ENCODE results near the gene BIN1.
A peak's percentile ranks its signal among the peaks of the same experiment; 100 is the strongest.

The BIN1 gene

DNA sequence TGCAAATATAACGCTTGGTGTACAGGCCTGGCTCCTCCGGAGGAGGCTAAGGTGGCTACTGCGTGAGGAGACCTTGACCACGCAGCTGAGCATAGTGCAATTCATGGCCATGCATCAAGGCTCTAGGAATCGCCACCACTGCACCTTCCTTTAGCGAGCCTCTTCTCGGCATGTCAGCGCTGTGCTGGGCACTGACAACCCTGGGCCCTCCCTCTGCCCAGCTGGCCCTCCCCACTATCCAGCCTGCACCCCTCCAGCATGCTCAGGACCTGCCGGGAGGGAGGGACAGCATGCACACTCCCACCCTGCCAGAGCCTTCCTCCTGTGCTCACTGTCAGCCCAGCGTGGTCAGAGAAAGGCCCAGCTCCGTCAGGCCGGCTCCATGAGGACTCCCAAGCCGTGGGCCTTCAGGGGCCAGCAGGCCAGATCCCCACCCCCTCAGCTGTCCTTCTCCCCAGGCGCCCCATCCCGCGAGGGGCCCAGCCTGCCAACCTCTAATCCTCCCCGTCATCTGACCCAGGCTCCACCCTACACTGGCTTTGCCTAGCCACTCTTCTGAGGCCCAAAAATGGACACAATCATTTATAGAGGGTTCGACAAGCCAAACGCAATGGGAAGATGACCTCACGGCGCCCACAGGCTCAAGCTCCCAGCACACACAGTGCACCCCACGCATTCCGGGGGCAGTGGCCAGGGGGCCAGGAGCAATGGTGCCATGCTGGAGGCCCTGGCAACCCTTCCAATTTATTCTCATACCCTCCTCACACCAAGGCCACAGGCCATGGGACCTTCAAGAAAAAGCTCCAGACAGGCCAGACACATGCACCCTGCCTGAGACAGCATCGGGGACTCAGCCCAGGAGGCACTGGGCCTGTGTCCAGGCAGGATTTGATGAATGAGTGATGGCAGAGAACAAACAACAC lies 3.5 kb downstream of the BIN1 start:
- DNase-seq: peak; percentile 35

DNA sequence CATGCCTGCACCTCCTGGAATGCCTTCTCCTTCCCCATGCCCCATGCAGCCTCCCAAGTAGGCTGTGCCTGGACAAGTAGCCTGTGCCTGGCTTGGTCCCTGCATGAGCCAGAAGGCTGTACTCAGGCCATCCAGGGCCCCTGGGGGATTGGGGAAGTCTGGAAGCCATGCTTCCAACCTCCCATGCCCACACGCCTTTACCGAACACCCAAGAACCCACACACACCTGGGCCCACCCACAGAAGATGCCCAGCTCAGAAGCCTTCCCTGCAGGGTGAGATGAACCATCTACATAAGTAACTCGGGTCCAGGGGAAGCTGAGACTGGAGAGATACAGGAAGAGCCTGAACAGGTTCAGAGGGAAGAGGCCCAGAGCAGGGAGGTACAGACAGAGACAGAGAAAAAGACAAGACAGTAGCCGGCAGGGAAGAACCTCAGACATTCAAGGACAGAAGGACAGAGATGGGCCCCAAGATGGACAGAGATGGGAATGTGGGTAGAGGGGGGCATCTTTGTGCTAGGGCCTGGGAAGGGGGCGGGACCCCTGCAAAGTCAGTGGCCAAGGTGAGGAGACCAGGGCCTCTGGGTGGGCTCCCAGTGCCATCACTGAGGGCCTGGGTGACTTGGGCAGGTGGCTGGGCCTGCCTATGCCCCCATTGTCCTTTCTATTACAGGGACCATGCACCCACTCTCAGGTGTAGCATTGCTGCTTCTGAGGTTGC lies 4.3 kb downstream of the BIN1 start:
- no peak for DNase-seq

DNA sequence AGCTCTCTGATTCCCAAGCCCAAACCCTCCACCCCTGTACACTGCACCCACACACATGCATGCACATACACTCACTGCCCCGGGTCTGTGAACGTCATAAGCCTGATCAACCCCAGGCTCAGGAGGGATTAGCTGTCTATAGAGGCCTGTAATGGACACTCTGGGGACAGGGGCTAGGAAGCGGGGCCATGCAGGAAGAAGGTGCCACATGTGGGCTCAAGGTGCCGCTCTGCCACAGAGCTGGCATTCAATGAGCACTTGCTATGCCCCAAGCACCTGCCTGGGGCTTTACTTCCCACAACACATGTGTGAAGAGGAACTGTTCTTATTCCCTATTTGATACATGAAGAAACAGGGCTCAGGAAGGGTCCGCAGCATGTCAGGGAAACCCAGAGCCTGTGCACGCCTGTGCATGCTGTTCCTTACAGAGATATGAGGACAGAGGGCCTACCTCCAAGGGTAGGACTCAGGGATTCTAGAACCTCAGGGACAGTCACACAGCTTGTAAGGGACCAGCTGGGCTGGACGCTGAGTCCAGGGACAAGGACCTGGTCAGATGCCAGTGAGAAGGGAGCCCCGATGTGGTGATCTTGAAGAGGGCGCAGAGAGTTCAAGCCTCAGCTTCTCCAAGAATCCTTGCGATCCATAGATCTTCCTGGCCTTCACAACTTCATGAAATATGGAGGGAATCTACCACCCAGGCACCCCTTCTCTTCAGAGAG lies 5.0 kb downstream of the BIN1 start:
- DNase-seq: peak; percentile 82

- no peak for DNase-seq
Measured at GRCh38 chr2:127101048-127101611, 5.8 kb downstream of the BIN1 start.

DNA sequence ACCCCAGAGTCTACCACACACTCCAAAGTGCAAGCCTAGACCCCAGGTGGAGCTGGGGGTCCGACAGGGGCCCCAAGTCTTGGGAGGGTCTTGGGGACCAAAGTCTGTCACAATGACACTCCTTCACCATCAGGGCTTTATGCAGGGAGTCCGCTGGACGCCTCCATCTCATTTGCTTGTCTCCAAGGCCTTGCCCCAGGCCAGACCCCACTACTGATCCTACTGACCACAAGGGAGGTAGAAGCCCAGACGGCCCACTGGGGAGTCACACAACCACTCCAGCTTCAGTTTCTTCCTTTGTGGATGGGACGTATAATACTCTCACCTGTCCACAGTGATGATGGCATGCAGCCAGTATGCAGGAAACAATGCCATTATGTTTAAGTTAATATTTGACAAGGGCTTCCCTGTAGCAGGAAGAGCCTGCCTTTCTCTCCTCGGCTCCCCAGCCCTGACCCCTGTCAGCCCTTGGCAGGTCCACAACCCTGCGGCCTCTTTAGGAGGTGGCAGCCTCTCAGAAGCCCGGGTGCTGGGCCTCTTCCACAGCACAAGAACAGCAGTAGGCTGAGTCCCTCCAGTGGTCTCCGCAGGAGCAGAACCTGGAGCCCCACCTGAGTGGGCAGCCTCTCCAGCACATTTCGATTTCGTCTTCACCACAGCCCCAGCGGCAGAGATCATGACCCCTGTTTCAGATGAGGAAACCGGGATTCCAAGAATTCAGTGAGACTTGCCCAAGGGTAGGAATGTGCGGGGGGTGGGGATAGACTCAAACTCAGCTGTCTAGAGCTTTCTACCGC lies 6.5 kb downstream of the BIN1 start:
- DNase-seq: no peak

GRCh38 chr2:127098711-127099110 lies 8.2 kb downstream of the BIN1 start:
- DNase-seq: no peak

- peak; percentile 35 for DNase-seq
Measured at GRCh38 chr2:127097841-127098651, 8.9 kb downstream of the BIN1 start.

DNA sequence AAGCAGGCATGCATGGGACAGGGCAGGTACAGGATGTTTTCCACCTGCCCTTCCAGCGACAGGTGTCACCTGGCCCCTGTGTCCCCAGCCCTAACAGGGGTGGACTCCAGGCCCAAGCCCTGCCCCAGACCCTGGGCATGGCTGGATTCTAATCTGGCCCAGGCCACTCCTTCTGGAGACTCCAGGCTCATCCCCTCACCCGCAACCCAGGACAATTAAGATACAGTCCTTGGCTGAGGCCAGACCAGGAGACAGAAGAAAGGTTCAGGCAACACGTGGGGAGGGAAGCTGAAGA lies 9.5 kb downstream of the BIN1 start:
- DNase-seq: no peak

GRCh38 chr2:127096718-127097470 lies 10.1 kb downstream of the BIN1 start:
- no peak for DNase-seq

- no peak for DNase-seq
Measured at GRCh38 chr2:127096280-127096679, 10.7 kb downstream of the BIN1 start.

DNA sequence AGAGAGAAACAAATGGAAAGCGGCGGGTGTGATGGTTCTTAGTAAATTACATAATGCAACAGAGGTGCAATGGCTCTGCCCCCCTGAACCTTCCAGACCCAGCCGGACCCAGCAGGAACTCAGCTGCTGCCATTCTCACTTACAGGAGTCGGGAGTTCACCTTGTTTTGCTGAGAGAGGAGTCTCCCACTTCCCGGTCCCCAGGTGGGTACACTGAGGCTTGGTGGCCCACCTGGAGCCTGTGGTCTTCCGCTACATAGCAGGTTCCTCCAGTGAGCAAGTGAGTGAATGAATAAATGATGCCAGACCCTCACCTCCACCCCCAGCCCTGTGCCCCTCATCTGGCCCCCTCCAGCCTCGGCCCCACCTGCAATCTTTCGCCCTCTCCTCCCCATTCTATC lies 11.2 kb downstream of the BIN1 start:
- no peak for DNase-seq

DNA sequence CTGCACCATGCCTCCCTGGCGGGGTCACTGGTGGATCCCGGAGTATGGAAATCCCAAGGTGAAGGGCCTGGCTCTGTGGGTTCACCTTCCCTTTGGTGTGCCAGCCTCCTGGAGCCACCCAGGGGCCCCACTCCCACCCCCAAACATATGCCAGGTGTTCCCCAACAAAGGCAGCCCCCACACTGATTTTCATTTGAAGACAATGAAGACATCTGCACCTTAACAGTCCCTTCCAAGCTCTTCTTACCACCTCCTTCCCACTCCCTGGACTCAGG lies 11.7 kb downstream of the BIN1 start:
- no peak for DNase-seq

DNA sequence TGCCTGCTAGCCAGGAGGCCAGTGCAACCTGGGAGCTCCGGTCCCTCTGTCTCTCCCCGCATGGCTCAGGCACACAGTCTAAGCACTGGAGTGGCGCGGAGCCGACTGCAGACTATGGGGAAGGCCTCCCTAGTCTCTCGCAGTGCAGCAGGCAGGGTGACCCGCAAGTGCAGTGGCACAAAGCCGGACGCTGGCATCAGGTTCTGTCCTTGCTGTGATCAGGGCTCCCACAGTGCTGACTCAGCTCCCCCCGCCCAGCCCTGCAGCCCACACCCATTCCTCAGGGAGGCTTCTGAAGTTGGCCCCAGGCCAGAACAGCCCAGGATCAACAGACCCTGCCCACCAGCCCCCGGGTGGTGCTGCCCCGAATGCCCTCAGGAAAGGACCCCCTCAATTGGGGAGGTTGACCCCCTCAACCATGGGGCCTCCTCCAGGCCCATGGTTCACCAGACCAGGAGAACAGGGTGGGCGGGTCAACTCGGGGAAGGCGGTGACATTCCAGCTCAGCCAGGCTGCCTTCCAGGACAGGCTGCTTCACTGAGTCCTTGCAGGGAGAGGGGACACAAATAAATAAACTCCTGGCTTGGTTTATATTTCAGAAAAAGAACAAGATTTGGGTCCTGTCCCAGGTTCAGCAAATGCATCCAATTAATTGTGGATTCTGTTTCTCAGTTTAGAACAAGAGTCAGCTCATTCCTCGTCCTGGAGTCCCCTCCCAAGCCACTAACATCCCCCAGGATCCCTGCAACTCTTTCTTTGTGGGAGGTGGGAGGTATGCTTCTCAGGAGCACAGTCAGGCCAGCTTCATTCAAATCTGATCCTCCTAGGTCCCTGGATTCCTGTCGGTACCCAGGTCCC lies 12.2 kb downstream of the BIN1 start:
- peak; percentile 14 for DNase-seq

GRCh38 chr2:127093648-127094210 lies 13.2 kb downstream of the BIN1 start:
- DNase-seq: no peak

- DNase-seq: no peak
Measured at GRCh38 chr2:127092901-127093516, 13.9 kb downstream of the BIN1 start.

DNA sequence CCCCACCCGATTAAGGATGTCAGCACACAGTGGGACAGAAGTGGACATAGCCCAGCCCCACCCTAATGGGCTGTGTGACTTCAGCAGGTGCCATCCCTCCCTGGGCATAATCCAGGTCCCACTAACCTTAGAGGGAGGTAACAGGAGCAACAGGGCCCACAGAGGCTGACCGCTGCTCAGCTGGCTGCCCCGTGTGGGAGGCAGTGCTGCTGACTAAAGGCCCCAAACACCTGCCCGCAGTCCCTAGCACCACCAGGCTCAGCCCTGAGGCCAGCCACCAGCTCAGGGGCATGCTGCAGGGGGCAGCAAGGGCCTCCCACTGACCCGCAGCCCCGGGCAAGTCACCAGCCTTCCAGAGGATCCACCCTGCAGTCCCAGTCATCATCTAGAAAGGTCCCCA lies 14.6 kb downstream of the BIN1 start:
- no peak for DNase-seq

DNA sequence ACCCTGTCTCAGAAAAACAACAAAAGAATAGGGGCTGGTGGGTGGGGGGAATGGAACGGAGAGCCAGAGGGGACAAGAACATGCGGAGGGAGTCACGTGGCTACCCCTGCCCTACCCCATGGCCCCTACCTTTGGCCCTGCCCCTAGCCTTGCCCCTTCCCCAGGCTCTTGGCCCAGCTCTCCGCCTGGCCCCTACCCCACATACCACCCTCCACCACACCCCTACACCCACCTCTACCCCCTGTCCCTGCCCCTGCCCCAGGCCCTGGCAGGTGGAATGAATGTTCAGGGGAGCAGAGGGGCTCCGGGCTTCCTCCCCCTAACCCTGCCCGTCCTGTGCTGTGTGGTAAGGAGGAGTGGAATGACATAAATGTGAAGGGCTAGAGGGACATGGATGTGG lies 15.1 kb downstream of the BIN1 start:
- no peak for DNase-seq

GRCh38 chr2:127091148-127091547 lies 15.8 kb downstream of the BIN1 start:
- no peak for DNase-seq

Data from NCI-H82 (cell line).